GM21390 (cell line): ENCODE data around the gene ACYP2.
"Not testable (repeated sequence)": the region's sequence is repeated elsewhere in the genome, so short reads cannot be mapped to it uniquely, and the experiment has no call there.

Experiments used
- ATAC-seq: cut with Tn5 transposase; IDR thresholded peaks from one replicate; pipeline ENCODE4 v1.9.1; 2021; ENCODE audit not compliant: unreplicated experiment

Gene ACYP2

DNA sequence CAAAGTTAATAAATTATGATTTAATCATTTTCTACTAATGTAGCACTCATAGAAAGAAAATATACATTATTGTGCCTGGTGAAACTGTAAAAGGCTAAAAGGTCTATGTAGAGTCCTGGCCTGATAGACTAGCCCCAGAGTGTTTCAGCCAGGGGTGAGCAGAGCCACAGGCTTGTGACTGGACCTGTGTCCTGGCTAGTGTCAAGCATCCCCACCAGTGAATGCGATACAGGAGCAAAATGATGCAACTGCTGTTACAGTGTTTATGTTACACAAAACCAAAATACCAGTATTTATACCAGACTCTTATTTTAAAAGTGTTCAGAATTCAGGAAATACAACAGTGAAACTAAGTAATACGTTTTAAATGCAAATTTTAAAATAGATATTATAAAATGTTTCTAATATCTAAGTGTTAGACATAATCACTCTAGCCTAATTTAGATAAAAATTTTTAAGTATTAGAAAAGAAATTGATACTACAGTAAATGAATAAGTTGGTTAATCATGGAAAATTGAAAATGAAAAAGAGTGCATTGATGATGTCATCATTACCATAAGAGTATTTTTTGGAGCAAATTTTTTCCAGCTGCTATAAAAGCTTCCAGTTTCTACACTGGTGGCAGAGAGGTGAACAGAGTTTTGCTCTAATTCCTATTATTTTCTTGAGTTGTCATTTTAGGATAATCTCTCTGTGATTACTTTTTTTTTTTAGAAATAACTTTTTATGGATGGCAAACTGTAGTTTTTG is 146.8 kb downstream of the ACYP2 start:
- no peak for ATAC-seq

- ATAC-seq = not testable (repeated sequence)
Observed at GRCh38 chr2:54265081-54265480, 149.7 kb downstream of the ACYP2 start.

DNA sequence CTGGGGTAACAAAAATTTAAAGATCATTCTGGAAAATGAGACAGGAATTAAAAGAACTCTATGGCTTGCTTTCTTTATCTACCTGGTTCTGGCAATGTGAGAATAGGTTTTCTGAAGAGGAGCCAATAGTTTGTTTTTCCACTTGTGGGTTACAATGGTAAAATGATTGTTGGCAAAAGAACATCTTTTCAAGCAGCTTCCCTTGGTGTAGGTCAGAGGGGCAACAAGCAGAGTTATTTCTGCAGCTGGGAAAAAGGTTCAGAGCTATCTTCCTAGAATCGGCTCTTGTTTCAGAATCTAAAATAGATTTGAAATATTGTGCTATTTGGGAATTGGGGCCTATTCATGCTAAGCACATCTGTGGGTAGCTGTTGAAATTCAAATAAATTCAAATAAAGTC is 152.2 kb downstream of the ACYP2 start:
- no peak for ATAC-seq

DNA sequence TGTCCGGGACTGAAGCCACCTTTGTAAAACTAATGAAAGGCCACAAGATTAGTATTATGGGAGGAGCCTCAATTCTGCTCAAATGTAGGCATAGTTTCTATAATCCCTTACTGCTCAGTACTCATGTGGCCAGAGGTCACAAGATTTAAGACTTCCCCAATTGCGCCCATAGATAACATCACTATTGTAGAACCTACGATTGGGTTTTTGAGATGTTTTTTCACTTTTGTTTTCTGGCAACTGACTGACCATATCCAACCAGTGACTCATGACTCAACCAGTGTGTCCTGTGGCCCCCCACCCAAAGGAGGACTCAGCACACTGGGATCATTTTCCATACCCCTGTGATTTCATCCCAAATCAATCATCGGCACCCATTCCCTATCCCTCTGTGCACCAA is 155.8 kb downstream of the ACYP2 start:
- ATAC-seq = no peak

DNA sequence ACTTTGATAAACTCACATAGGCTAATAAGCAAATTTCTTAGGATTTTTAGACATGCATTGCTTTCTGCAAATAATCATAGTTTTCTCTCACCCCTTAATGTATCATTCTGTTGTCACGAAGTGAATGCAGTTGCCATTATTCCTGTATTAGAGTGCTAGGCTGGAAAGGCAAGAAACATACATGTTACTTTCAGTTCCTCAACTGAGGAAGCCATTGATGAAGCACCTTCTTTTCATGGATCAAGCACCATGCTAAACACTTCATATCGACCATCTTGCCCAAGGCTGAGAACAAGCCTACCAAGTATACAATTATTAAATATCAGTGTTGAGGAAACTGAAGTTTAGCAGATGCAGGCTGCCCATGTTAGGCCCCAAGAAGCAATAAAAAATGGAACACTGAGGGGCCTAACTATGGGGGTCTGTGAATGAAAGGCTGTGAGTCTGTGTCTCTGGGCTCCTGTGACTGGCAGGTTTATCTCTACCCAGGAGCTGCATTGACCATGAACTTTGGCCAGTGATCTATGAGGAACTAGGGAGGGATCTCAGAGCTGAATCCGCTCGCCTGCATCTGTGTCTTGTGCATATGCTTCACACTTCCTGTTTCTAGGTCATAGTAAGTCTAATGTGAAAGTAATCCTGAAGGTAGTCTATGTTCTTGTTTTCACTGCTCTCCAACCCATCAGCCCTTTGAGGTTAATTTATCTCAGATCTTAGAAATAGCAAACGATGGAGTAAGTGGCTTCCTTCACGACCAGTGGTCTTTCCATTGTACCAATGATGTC is 156.6 kb downstream of the ACYP2 start:
- ATAC-seq = peak; percentile 95

- no peak for ATAC-seq
Observed at GRCh38 chr2:54274781-54275242, 159.4 kb downstream of the ACYP2 start.

DNA sequence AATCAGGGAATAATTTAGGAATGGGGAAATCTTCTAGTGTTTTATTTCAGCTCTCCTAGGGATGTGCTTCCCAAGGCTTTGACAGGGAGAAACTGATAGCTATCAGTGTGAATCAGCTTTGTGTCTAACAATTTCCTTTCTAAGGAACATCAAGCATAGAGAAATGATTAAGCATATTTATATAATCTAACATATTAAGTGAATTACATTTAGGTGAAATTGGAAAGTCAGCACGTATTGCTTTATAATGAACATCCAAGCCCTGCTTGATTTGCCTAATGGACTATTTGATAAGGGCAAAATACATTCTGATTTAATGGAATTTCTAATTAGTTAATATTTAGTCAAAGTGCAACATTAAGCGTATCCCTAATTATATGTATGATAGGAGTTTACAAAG is 160.1 kb downstream of the ACYP2 start:
- ATAC-seq = no peak

GRCh38 chr2:54279385-54279784 is 164.0 kb downstream of the ACYP2 start:
- no peak for ATAC-seq

DNA sequence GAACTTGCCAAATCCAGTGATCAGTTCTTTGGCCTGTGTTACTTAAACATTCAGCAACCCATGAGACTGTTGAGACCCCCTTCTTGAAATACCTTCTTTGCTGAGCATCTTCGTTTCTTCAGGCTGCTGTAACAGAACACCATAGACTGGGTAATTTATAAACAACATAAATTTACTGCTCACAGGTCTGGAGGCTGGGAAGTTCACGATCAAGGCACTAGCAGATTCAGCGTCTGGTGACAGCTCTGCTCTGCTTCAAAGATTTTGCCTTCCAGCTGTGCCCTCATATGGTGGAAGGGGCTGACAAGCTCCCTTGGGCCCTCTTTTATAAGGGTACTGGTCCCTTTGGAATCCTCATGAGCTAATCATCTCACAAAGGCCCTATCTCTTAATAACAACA is 169.4 kb downstream of the ACYP2 start:
- no peak for ATAC-seq

DNA sequence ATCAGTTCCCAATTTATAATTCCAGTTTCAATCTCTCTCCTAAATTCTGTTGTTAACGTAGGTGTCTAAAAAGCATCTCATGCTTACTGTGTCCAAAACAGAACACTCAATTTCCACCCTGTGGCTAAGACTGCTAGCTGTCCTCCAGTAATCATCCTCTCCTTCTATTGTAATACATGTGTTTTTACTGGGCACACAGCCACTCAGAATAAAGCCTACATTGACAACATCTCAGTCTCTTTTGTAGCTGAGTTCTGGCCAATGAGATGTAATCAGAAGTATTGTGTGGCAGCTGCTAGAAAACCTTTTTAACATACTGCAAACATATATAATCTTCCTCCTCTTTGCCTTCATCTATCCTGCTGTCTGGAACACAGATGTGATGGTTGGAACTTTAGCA is 170.0 kb downstream of the ACYP2 start:
- no peak for ATAC-seq

DNA sequence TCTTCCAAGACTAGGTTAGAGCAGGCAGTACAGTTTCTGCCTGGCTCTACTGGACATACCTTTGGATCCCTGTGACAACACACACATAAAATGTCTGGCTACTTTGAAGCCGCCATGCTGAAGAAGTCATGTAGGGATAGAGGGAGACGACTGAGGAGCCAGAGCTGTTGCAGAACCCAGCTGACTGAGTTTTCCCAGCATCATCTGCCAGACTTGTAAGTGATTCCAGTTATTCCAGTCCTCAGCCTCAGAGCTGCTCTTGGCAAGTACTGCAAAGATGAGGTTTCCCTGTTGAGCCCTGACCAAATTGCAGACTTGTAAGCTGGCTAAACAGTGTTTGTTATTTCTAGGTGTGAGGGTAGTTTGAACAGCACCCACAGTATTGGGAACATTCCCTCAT is 172.1 kb downstream of the ACYP2 start:
- no peak for ATAC-seq

GRCh38 chr2:54289917-54290316 is 174.5 kb downstream of the ACYP2 start:
- no peak for ATAC-seq

GRCh38 chr2:54290356-54291025 is 175.1 kb downstream of the ACYP2 start:
- no peak for ATAC-seq

DNA sequence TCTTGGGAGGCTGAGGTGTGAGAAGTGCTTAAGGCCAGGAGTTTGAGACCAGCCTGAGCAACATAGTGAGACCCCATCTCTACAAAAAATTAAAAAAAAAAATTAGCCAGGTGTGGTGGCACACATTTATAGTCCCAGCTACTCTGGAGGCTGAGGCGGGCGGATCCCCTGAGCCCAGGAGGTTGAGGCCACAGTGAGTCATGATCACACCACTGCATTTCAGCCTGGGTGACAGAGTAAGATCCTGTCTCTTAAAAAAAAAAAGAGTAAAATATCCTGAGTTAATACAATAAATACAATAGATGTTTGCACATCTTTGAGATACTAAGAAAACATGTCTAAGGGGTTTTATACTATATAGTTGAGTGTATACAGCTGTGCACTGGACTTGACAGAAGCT is 179.2 kb downstream of the ACYP2 start:
- ATAC-seq = not testable (repeated sequence)

- ATAC-seq = no peak
Observed at GRCh38 chr2:54295911-54296310, 180.5 kb downstream of the ACYP2 start.

GRCh38 chr2:54298514-54298913 is 183.1 kb downstream of the ACYP2 start:
- no peak for ATAC-seq

DNA sequence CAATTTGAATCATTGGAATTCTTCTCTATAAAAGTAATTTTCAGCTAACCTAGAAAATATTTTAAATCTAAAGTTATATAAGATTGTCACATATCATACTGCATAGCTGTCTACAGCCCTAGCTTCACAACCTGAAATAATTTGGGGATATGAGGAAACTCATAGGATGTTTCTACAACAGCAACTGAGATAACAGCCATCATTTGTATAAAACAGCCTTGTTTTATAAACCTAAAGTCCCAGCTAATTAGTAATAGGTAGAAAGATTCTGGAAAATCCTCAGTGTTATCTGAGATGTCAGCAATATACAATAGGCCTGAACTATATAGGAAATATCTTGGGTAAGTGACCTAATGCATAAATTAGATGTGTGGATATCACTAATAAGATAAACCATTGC is 188.2 kb downstream of the ACYP2 start:
- ATAC-seq = no peak

GRCh38 chr2:54306556-54306955 is 191.1 kb downstream of the ACYP2 start:
- ATAC-seq = no peak

DNA sequence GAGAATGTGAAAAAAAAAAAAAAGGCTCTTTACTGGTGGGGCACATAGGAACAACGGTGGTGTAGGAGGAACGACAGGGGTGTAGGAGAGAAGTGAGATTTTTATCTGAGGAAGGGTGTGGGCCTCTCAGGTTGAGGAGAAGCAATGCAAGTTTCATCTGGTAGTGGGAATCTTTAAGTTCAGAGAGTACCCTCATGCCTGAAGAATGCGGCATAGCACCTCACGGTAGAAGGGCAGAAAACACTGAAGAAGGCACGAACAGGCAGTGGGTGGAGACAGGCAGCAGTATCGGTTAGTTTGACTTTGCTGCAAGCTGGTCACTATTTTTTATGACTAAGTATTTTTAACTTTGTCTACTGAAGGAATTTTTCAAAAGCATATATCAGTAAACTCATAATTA is 192.8 kb downstream of the ACYP2 start:
- ATAC-seq = no peak

GRCh38 chr2:54308782-54309181 is 193.4 kb downstream of the ACYP2 start:
- ATAC-seq = no peak

GRCh38 chr2:54310311-54310710 is 194.9 kb downstream of the ACYP2 start:
- no peak for ATAC-seq

GRCh38 chr2:54310961-54311360 is 195.5 kb downstream of the ACYP2 start:
- ATAC-seq = no peak
